Measurements from ENCODE around the gene DCXR.

Gene DCXR

DNA sequence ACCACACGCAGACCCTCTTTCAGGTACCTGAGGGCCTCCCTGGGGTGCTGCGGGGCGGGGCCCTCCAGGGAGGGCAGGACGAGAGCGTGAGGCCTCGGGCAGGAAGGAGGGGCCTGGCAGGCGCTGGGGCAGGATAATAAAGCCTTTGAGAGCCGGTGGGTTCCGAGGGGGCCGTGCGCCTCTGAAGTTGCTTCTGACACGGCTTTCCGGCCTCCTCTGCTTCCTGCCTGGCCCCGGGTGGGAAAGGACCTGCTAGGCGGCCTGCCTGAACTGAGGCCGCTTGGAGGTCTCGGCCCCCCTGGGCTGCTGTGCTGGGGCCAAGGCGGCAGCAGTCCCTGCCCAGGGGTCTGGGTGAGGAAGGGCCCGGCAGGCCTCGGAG is 25.2 kb downstream of the DCXR start:
- no peaks in the 10 kb centered on the region for H3K9me3 Mint-ChIP-seq

DNA sequence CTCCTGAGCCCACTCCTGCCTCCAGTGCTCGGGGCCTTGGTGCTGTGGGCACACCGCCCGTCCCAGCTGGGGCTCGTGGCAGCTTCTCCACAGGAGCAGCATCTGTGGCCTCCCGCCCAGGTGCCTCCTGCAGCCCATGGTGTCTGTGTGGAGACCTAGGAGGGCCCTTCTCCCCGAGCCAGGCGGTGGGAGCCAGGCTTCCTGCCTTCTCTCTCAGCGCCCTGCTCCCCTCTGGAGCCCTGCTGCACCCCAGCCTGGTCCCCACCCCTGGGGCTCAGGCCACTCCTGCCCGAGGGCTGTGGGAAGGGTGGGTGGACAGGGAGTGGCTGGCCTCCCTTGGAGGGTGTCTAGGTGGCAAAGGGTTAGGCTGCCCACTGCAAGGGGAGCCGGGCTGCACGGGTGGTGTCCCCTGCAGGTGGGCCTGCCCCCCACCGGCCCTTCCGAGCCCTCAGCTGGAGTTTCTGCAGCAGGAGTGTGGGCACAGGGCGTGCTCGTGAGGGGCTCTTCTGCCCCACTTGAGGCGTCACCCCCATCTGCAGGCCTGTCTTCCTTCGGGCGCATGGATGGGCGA is 25.8 kb downstream of the DCXR start:
- H3K27me3 Mint-ChIP-seq, result no peaks in the 10 kb centered on the region
- no peaks in the 10 kb centered on the region for H3K36me3 Mint-ChIP-seq (ENCODE audit: insufficient read depth)
- no peak overlapping the region for H3K27ac Mint-ChIP-seq (ENCODE audit: low read depth)
- no peaks in the 10 kb centered on the region for H3K9me3 Mint-ChIP-seq
- H3K4me3 Mint-ChIP-seq, result no peak overlapping the region
- no peak for ATAC-seq (replicated peaks; ENCODE audit: extremely low read depth, poor library complexity, severe bottlenecking)
- no peak for DNase-seq (ENCODE audit: low spot score in 2 of 2)
- no peaks in the 10 kb centered on the region for H3K4me1 Mint-ChIP-seq

More for the DNA sequence above, 25.2 kb downstream of the DCXR start:
- Mint-ChIP-seq H3K27ac (ENCODE audit: low read depth) (no peak overlapping the region), H3K36me3 (ENCODE audit: insufficient read depth) (no peaks in the 10 kb centered on the region), H3K4me1 (no peaks in the 10 kb centered on the region), H3K27me3 (no peaks in the 10 kb centered on the region), H3K4me3 (no peak overlapping the region)
- ATAC-seq (replicated peaks; ENCODE audit: extremely low read depth, poor library complexity, severe bottlenecking), result no peak
- DNase-seq (ENCODE audit: low spot score in 2 of 2), result no peak

DNA sequence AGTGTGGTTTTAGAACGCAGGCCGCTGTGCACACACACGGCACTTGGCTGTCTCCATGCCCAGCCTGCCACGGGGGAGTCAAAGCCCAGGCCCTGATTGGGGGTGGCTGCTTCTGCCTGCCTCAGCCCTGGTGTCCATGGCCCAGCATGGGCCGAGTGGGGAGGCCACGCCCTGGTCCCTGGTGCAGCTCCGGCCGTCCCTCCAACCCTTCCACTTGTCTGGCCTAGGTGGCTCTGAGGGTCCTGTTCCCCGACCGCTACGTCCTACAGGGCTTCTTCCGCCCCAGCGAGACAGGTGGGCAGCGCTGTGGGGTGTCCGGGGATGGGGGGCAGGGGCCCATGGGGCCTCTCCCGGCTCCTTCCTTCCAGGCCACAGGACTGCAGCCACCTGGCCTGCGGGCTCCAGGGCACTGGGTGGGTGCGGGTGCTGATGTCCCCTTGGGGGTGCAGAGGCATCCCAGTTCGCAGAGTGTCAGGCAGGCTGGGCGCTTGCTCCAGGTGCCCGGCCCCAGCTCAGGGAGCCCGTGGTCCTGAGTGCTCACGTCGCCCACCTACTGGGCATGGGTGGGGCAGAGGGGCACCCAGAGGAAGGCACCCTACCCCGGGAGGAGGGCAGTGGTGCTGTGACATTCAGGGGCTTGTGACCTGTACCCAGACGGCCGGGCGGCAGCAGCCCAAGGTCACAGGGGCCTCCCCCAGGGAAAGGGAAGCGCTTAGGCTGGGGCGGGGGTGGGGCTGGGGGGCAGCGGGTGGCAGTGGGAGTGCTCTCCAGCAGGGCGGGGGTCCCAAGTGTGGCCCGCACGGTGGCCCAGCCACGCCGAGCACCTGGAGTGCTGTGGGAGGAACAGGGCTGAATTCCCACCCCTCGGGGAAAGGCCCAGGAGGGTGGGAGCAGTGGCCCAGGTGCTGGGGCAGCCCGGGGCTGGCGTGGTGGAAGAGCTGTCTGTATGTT is 26.6 kb downstream of the DCXR start:
- Mint-ChIP-seq H3K4me3 (no peak overlapping the region), H3K4me1 (no peaks in the 10 kb centered on the region), H3K9me3 (no peaks in the 10 kb centered on the region), H3K27ac (ENCODE audit: low read depth) (no peak overlapping the region), H3K27me3 (no peaks in the 10 kb centered on the region), H3K36me3 (ENCODE audit: insufficient read depth) (peaks cover 2% of the 10 kb centered on the region)
- DNase-seq (ENCODE audit: low spot score in 2 of 2) (no peak), ATAC-seq (replicated peaks; ENCODE audit: extremely low read depth, poor library complexity, severe bottlenecking) (no peak)

DNA sequence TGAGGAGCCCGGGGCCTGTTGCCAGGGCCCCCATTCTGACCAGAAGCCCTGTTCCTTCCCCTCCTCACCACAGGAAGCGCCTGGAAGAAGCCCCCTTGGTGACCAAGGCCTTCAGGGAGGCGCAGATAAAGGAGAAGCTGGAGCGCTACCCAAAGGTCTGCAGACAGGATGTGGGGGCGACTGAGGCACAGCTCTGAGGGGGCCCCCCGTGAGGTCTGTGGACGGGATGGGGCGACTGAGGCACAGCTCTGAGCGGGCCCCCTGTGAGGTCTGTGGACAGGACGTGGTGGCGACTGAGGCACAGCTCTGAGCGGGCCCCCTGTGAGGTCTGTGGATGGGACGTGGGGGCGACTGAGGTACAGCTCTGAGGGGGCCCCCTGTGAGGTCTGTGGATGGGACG is 28.1 kb downstream of the DCXR start:
- H3K36me3 Mint-ChIP-seq (ENCODE audit: insufficient read depth), result peaks cover 2% of the 10 kb centered on the region
- no peak for DNase-seq (ENCODE audit: low spot score in 2 of 2)

DNA sequence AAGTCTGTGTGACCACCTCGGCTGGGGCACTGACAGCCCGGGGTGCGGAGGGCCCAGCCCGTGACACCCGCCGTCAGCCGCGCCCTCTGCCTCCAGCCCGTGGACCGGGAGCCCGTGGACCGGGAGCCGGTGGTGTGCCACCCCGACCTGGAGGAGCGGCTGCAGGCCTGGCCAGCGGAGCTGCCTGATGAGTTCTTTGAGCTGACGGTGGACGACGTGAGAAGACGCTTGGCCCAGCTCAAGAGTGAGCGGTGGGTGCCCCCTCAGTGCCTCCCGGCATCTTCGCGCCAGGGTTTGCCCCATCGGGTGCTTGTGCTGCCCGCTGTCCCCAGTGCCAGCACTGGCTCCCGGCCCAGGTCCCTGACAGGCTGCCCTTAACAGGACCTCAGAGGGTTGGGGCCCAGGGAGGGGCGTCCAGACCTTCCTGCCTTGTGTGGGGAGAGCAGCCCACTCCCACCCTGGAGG is 28.5 kb downstream of the DCXR start:
- no peaks in the 10 kb centered on the region for H3K27me3 Mint-ChIP-seq
- H3K36me3 Mint-ChIP-seq (ENCODE audit: insufficient read depth), result peaks cover 2% of the 10 kb centered on the region
- DNase-seq (ENCODE audit: low spot score in 2 of 2) (no peak), ATAC-seq (replicated peaks; ENCODE audit: extremely low read depth, poor library complexity, severe bottlenecking) (no peak)
- no peak overlapping the region for H3K4me3 Mint-ChIP-seq
- no peak overlapping the region for H3K27ac Mint-ChIP-seq (ENCODE audit: low read depth)
- no peaks in the 10 kb centered on the region for H3K4me1 Mint-ChIP-seq
- H3K9me3 Mint-ChIP-seq, result no peaks in the 10 kb centered on the region

More for the DNA sequence above, 28.1 kb downstream of the DCXR start:
- H3K9me3 Mint-ChIP-seq, result no peaks in the 10 kb centered on the region
- no peaks in the 10 kb centered on the region for H3K27me3 Mint-ChIP-seq
- H3K4me3 Mint-ChIP-seq, result no peak overlapping the region
- H3K27ac Mint-ChIP-seq (ENCODE audit: low read depth), result no peak overlapping the region
- H3K4me1 Mint-ChIP-seq, result no peaks in the 10 kb centered on the region
- ATAC-seq (replicated peaks; ENCODE audit: extremely low read depth, poor library complexity, severe bottlenecking), result no peak

DNA sequence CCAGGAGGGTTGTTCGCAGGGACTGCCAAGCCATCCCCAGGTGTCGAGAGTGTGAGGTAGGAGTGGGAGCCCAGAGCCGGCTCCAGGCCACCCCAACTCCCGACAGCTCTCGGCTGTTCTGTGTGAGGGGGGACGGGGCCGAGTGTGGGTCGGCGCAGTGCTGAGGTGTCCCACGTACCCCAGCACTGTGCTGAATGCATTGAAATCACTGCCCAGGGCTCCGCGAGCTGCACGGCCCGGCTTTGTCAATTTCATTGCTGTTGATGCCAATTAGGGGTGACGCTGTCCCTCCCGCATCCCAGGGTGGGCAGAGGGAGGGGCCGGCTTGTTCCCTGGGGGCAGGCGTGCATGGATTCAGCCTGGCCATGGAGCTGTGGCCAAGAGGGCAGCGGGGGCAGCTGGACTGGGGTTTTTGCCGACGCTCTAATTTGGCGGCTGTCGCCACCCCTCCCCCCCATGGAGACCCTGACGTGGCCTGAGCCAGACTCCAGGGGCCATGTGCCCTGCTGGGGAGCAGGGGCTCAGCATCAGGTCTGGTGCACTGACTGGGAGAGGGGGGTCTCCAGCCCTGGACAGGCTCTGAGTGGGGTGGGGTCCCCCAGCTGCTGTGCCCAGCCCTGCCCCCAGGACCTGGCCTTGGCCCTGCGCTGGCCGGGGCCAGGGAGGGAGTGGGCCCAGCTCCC is 29.1 kb downstream of the DCXR start:
- Mint-ChIP-seq H3K4me3 (no peak overlapping the region), H3K9me3 (no peaks in the 10 kb centered on the region), H3K27me3 (no peaks in the 10 kb centered on the region), H3K27ac (ENCODE audit: low read depth) (no peak overlapping the region), H3K36me3 (ENCODE audit: insufficient read depth) (peaks cover 2% of the 10 kb centered on the region), H3K4me1 (no peaks in the 10 kb centered on the region)
- ATAC-seq (replicated peaks; ENCODE audit: extremely low read depth, poor library complexity, severe bottlenecking) (no peak), DNase-seq (ENCODE audit: low spot score in 2 of 2) (no peak)

DNA sequence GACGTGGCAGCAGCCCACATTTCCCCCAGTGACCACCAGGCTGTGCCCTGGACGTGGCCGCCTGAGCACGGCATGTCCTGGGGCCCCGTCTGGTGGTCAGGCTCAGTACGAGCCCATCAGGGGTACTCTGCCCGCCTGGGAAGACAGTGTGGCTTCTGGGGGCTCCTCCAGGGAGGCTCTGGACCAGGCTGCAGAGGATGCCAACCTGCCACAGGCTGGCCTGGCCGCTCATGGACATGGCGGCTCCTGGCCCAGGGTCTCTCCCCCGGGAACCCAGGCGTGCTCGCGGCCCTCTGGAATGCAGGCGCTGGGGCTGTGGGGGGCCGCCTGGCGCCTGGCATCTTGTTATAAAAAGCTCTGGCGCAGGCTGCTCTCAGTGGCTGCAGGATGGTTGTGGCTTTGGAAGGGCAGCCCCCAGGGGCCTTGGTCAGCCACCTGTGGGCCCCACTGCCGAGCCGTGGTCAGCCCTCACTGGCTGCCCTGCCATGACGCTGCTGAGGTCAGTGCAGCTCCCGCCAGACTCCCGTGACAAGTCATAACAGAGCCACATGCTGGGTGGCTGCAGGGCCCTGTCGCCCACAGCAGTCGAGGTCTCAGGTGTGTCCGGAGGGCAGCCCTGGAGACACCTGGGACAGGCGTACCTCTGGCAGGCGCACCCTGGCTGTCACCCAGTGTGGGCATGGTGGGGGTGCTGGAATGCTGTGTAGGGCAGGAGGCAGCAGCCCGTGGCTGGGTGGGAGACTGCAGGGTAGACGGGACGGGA is 29.8 kb downstream of the DCXR start:
- DNase-seq (ENCODE audit: low spot score in 2 of 2) (no peak), ATAC-seq (replicated peaks; ENCODE audit: extremely low read depth, poor library complexity, severe bottlenecking) (no peak)
- H3K27me3 Mint-ChIP-seq, result no peaks in the 10 kb centered on the region
- peaks cover 2% of the 10 kb centered on the region for H3K36me3 Mint-ChIP-seq (ENCODE audit: insufficient read depth)
- H3K27ac Mint-ChIP-seq (ENCODE audit: low read depth), result no peak overlapping the region
- no peaks in the 10 kb centered on the region for H3K9me3 Mint-ChIP-seq
- H3K4me3 Mint-ChIP-seq, result no peak overlapping the region
- no peaks in the 10 kb centered on the region for H3K4me1 Mint-ChIP-seq

DNA sequence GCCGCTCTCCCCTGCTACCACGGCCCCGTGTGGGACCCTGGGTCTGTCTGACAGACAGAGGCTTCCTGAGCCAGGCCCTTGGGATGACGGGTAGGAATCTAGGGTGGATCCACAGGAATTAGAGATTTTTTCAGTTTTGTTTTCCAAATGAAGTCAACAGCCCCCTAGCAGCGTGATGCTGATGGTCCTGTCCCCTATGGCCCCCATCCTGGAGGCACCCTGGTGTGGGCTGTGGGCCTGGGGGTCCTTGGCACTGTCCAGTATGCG is 30.3 kb downstream of the DCXR start:
- ATAC-seq (replicated peaks; ENCODE audit: extremely low read depth, poor library complexity, severe bottlenecking), result no peak
- peaks cover 2% of the 10 kb centered on the region for H3K36me3 Mint-ChIP-seq (ENCODE audit: insufficient read depth)
- H3K4me1 Mint-ChIP-seq, result no peaks in the 10 kb centered on the region
- H3K27me3 Mint-ChIP-seq, result no peaks in the 10 kb centered on the region
- DNase-seq (ENCODE audit: low spot score in 2 of 2), result no peak
- H3K4me3 Mint-ChIP-seq, result no peak overlapping the region
- no peaks in the 10 kb centered on the region for H3K9me3 Mint-ChIP-seq
- no peak overlapping the region for H3K27ac Mint-ChIP-seq (ENCODE audit: low read depth)

DNA sequence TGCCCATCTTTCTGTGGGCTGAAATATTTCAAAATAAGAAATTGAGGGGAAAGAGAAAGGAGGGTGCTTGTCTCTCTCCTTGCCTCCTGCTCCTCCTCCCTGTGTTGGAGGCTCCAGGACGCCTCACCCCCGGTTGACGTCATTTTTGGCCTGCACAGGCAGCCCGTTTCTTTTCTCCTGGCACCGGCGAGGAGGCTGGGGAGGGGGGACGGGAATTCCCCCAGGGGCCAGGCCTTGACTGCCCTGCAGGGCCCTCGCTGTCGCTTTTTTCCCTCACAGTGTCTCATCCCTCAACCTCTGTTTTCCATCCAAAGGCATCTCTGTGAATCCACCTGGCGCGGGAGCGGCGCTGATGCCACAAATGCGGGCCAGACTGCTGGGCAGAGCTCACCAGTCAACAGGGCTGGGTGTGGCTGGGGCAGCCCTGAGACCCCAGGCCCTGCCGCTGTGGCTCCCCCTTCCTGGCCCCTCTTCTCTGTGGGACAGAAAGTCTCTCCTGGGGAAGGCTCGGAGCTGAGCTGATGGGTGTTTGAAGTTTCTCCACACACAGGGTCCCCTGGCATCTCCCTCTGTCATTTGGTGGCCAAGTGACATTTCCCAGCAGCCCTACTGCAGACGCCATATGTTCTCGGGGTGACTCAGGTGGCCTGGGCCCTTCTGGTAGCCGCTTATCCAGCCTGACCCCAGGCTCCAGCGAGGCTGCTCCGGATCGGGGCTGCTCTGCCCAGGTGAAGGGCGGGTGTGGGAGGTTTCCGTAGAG is 30.8 kb downstream of the DCXR start:
- peaks cover 2% of the 10 kb centered on the region for H3K36me3 Mint-ChIP-seq (ENCODE audit: insufficient read depth)
- no peak for DNase-seq (ENCODE audit: low spot score in 2 of 2)
- no peaks in the 10 kb centered on the region for H3K4me1 Mint-ChIP-seq
- ATAC-seq (replicated peaks; ENCODE audit: extremely low read depth, poor library complexity, severe bottlenecking), result no peak
- no peak overlapping the region for H3K27ac Mint-ChIP-seq (ENCODE audit: low read depth)
- no peaks in the 10 kb centered on the region for H3K9me3 Mint-ChIP-seq
- H3K27me3 Mint-ChIP-seq, result no peaks in the 10 kb centered on the region
- H3K4me3 Mint-ChIP-seq, result no peak overlapping the region

DNA sequence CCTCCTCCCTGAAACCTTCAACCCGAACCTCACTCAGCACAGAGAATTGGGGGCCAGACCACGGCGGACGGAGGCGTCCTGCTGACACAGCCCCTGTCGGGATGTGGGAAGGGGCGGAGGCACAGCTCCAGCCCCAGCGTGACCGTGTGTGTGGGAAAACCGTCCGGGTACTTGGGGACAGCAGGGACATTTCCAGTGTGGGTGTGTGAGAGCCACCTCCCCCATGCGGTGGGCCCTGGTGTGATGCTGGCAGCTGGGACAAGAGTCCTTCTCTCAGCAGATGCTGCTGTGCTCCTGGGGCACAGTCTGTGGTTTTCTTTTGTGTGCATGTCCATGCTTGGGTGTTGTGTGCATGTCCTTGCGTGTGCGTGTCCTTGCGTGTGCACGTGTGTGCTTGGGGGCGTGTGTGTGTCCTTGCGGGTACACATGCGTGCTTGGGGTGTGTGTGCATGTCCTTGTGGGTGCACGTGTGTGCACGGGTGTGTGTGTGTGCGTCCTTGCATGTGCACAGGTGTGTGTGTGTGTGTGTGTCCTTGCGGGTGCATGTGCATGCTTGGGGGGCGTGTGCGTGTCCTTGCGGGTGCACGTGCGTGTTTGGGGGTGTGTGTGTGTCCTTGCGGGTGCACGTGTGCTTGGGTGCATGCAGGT is 31.7 kb downstream of the DCXR start:
- Mint-ChIP-seq H3K4me3 (no peak overlapping the region), H3K36me3 (ENCODE audit: insufficient read depth) (peaks cover 2% of the 10 kb centered on the region), H3K9me3 (no peaks in the 10 kb centered on the region), H3K4me1 (no peaks in the 10 kb centered on the region), H3K27ac (ENCODE audit: low read depth) (no peak overlapping the region), H3K27me3 (no peaks in the 10 kb centered on the region)
- DNase-seq (ENCODE audit: low spot score in 2 of 2), result no peak
- ATAC-seq (replicated peaks; ENCODE audit: extremely low read depth, poor library complexity, severe bottlenecking), result no peak

DNA sequence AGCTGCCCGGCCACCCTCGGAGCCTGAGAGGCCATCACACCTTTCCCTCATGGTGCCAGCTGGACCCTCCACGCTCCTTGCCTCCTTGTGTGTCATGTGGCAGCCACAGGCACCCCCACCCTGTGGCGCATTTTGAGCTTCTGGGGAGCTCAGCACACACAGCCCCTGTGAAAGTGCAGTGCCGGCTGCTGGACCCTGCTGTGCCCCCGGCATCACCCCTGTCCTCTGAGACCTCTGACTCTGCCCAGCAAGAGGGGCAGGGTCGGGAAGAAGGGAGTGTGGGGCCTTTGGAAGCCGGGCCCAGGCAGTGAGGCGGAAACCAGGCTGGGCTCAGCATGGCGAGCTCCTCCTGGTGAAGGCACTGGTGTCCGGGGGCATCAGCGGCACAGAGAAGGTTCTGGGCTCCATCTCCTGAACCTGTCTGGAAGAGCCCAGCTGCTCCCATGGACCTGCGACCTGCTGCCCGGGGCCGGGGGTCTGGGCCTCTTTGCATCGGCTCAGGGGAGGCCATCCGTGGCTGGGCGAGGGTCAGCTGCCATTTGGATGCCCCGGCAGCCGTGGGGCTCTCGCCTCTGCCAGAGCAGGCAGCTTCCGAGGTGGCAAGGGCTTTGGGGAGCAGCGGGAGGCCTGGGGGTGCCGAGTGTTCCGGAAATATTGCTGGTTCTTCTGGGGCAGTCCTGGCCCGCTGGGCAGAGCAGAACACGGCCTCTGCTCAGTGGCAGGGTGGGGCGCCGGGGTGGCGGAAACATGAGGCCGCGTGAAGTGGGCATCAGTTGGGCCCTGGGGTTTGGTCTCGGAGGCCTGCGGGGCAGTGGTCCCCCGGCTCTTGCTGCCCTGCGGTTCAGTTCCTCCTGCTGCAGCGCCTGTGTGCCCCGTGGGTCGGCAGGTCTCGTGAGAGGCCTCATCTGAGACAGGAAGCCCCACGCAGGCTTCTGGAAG is 32.7 kb downstream of the DCXR start:
- Mint-ChIP-seq H3K36me3 (ENCODE audit: insufficient read depth) (peaks cover 4% of the 10 kb centered on the region), H3K9me3 (no peaks in the 10 kb centered on the region), H3K27ac (ENCODE audit: low read depth) (no peak overlapping the region), H3K4me3 (no peak overlapping the region), H3K4me1 (no peaks in the 10 kb centered on the region), H3K27me3 (no peaks in the 10 kb centered on the region)
- ATAC-seq (replicated peaks; ENCODE audit: extremely low read depth, poor library complexity, severe bottlenecking), result no peak
- DNase-seq (ENCODE audit: low spot score in 2 of 2), result no peak
